C4-2B (cell line): ENCODE results near the gene SFTPD.

Source experiments
- H3K27ac ChIP-seq: fragments of 450-650 bp; 2 replicates; pipeline ENCODE4 v1.5.1; 2017
- CTCF ChIP-seq: fragments of 450-650 bp; conservative IDR thresholded peaks from 2 replicates; pipeline ENCODE4 v1.5.1; 2017; ENCODE audit warnings: mild to moderate bottlenecking
- ZFX ChIP-seq: fragments of 450-650 bp; IDR thresholded peaks from 2 replicates; pipeline ENCODE4 v1.6.1; 2017

The SFTPD gene

GRCh38 chr10:79976999-79977398 is 28.1 kb upstream of the SFTPD start:
- TF ChIP-seq ZFX (no peak), CTCF (no peak)
- H3K27ac ChIP-seq = no peak overlapping the region

GRCh38 chr10:79970062-79970461 is 21.2 kb upstream of the SFTPD start:
- TF ChIP-seq CTCF (no peak), ZFX (no peak)
- H3K27ac ChIP-seq = no peak overlapping the region

GRCh38 chr10:79947787-79948424 is 999 bp downstream of the SFTPD start:
- TF ChIP-seq CTCF (no peak), ZFX (no peak)
- no peak overlapping the region for H3K27ac ChIP-seq

- no peak overlapping the region for H3K27ac ChIP-seq
- no peak for TF ChIP-seq ZFX
- TF ChIP-seq CTCF = no peak
Observed at GRCh38 chr10:79947083-79947415, 1.9 kb downstream of the SFTPD start.

- no peak overlapping the region for H3K27ac ChIP-seq
- TF ChIP-seq ZFX (no peak), CTCF (no peak)
Observed at GRCh38 chr10:79946271-79947082, 2.4 kb downstream of the SFTPD start.

- TF ChIP-seq CTCF (no peak), ZFX (no peak)
- no peak overlapping the region for H3K27ac ChIP-seq
Observed at GRCh38 chr10:79944428-79945395, 4.2 kb downstream of the SFTPD start.
